Stimulated activated CD4-positive, alpha-beta T cell treated with anti-CD3 and anti-CD28 coated beads, Interleukin-4, amount 100 ng/mL, for 24 hours (primary cell): ENCODE measurements around the gene TTC7B.
"Not testable (repeated sequence)": the region's sequence is repeated elsewhere in the genome, so short reads cannot be mapped to it uniquely, and the experiment has no call there.

Experiments used
- DNase-seq: peaks from one replicate; pipeline ENCODE4 v3.0.0-alpha.2; 2020

Gene TTC7B

GRCh38 chr14:90536511-90537191, 279.6 kb downstream of the TTC7B start:
- DNase-seq = no peak

- DNase-seq = no peak
These were observed 280.1 kb downstream of the TTC7B start for GRCh38 chr14:90536092-90536491.

GRCh38 chr14:90535556-90536090, 280.6 kb downstream of the TTC7B start:
- DNase-seq = no peak

GRCh38 chr14:90534838-90535555, 281.2 kb downstream of the TTC7B start:
- DNase-seq = no peak

- DNase-seq = no peak
These were observed 282.0 kb downstream of the TTC7B start for GRCh38 chr14:90534091-90534837.

- DNase-seq = no peak
These were observed 282.6 kb downstream of the TTC7B start for GRCh38 chr14:90533591-90534021.

- DNase-seq = no peak
These were observed 283.3 kb downstream of the TTC7B start for GRCh38 chr14:90532826-90533525.

- DNase-seq = no peak
These were observed 284.7 kb downstream of the TTC7B start for GRCh38 chr14:90531497-90531896.

- no peak for DNase-seq
These were observed 285.7 kb downstream of the TTC7B start for GRCh38 chr14:90530523-90530922.

GRCh38 chr14:90527978-90528377, 288.3 kb downstream of the TTC7B start:
- DNase-seq = no peak

- not testable (repeated sequence) for DNase-seq
These were observed 289.7 kb downstream of the TTC7B start for GRCh38 chr14:90526536-90526935.

GRCh38 chr14:90525353-90526028, 290.7 kb downstream of the TTC7B start:
- not testable (repeated sequence) for DNase-seq

- no peak for DNase-seq
These were observed 292.0 kb downstream of the TTC7B start for GRCh38 chr14:90523961-90524875.

- no peak for DNase-seq
These were observed 292.7 kb downstream of the TTC7B start for GRCh38 chr14:90523544-90523943.

GRCh38 chr14:90522571-90523191, 293.5 kb downstream of the TTC7B start:
- no peak for DNase-seq

GRCh38 chr14:90521930-90522483, 294.2 kb downstream of the TTC7B start:
- no peak for DNase-seq

- DNase-seq = no peak
These were observed 294.9 kb downstream of the TTC7B start for GRCh38 chr14:90521084-90521929.

GRCh38 chr14:90520326-90520725, 295.9 kb downstream of the TTC7B start:
- no peak for DNase-seq

GRCh38 chr14:90519262-90519920, 296.8 kb downstream of the TTC7B start:
- no peak for DNase-seq
